ENCODE results near the gene ABLIM1. TPM values are rescaled to one million over a fixed set of nuclear protein-coding genes. Genes with fewer than 3 reads are reported as not detected.

The ABLIM1 gene
- total and polyA plus RNA-seq, 2 experiments from 2014 or later = 21.9 to 45.1 TPM

- TF ChIP-seq ZNF462 (CRISPR knock-in tag; IDR thresholded peaks at IDR 0.05) (no peak), EZH2phosphoT487 (IDR thresholded peaks at IDR 0.05; ENCODE audit: unreplicated experiment) (no peak), REST (IDR thresholded peaks at IDR 0.05; ENCODE audit: unreplicated experiment) (no peak), ZNF331 (CRISPR knock-in tag; IDR thresholded peaks at IDR 0.05; ENCODE audit: low read depth) (no peak)
These were observed 6.1 kb upstream of the ABLIM1 start (continued) for GRCh38 chr10:114664127-114664526.

- Histone ChIP-seq H3K27ac (ENCODE audit: low read depth) (no peak overlapping the region), H3K4me3 (no peak overlapping the region), H3K4me1 (ENCODE audit: insufficient read depth) (peaks cover 20% of the 10 kb centered on the region), H2AFZ (peak overlapping the region; percentile 6; the same call in 1 of the 2 replicates), H3F3A (replicated peaks; ENCODE audit: low read depth) (no peaks in the 10 kb centered on the region), H4K20me1 (replicated peaks; ENCODE audit: insufficient read depth) (no peaks in the 10 kb centered on the region), H3K4me2 (peak overlapping the region; percentile 67), H3K27me3 (ENCODE audit: insufficient read depth) (no peaks in the 10 kb centered on the region), H3K79me2 (replicated peaks; ENCODE audit: insufficient read depth) (no peaks in the 10 kb centered on the region), H3K9me2 (ENCODE audit: insufficient read depth) (no peaks in the 10 kb centered on the region), H3K36me3 (ENCODE audit: insufficient read depth) (no peaks in the 10 kb centered on the region)
- Mint-ChIP-seq H3K9me3 (peaks cover 7% of the 10 kb centered on the region; the same call in 2 of the 3 replicates), H3K4me1 (peaks cover 20% of the 10 kb centered on the region), H3K4me3 (no peak overlapping the region), H3K27ac (no peak overlapping the region), H3K27me3 (ENCODE audit: insufficient read depth, low read depth, poor library complexity) (peaks cover 6% of the 10 kb centered on the region), H3K36me3 (ENCODE audit: low read depth) (no peaks in the 10 kb centered on the region)
- peak; percentile 29 for DNase-seq (ENCODE audit: low spot score)
- ATAC-seq = peak; percentile 82
- TF ChIP-seq ZNF331 (CRISPR knock-in tag; IDR thresholded peaks at IDR 0.05; ENCODE audit: low read depth) (no peak), POLR2AphosphoS5 (IDR thresholded peaks at IDR 0.05; ENCODE audit: low read depth) (no peak), CTCF (conservative IDR thresholded peaks at IDR 0.05; ENCODE audit: low read depth in 2 of 2) (no peak), STAT1 (IDR thresholded peaks at IDR 0.05; ENCODE audit: unreplicated experiment) (no peak), EZH2 (IDR thresholded peaks at IDR 0.05; ENCODE audit: low read depth, unreplicated experiment) (no peak), JUNB (IDR thresholded peaks at IDR 0.05; ENCODE audit: unreplicated experiment) (no peak)
These were observed 5.6 kb upstream of the ABLIM1 start for GRCh38 chr10:114663626-114664025.
